NB4 (cell line): Measurements from ENCODE around the gene GOLGA6C.

Experiments
- CTCF ChIP-seq: IDR thresholded peaks from one replicate; pipeline ENCODE4 v1.5.1; 2012; ENCODE audit warnings: low read depth, low read length
- POLR2A ChIP-seq: IDR thresholded peaks from 2 replicates; pipeline ENCODE4 v1.6.1; 2011; ENCODE audit warnings: mild to moderate bottlenecking; ENCODE audit not compliant: insufficient read length; ENCODE audit errors: extremely low read depth

- TF ChIP-seq CTCF = no peak
- no peak for TF ChIP-seq POLR2A
These were observed 33.9 kb upstream of the GOLGA6C start for GRCh38 chr15:75224281-75224680.
